ENCODE measurements around the gene TRNAU1AP. TPM values are rescaled to one million over a fixed set of nuclear protein-coding genes. Genes with fewer than 3 reads are reported as not detected.
A peak's percentile ranks its signal among the peaks of the same experiment; 100 is the strongest.

TRNAU1AP gene
- total and polyA plus RNA-seq, 2 of the 13 experiments (the other 11 are each of a cell fraction or from before 2014, with no cell fraction given) = 29.0 to 42.9 TPM

- TF ChIP-seq ATF5 (CRISPR knock-in tag; IDR thresholded peaks at IDR 0.05; ENCODE audit: low read depth) = no peak
- peak; percentile 50; the same call in 1 of the 2 replicates for TF ChIP-seq KDM5B (CRISPR knock-in tag; IDR thresholded peaks at IDR 0.05; ENCODE audit: borderline replicate concordance)
- peak; percentile 62; the same call in 1 of the 2 replicates for TF ChIP-seq DMAP1 (CRISPR knock-in tag; IDR thresholded peaks at IDR 0.05)
- TF ChIP-seq FOXK1 (CRISPR knock-in tag; IDR thresholded peaks at IDR 0.05; ENCODE audit: borderline replicate concordance, low read depth) = peak; percentile 34; the same call in 1 of the 2 replicates
- peak; percentile 40; the same call in 1 of the 2 replicates for TF ChIP-seq MXD4 (CRISPR knock-in tag; IDR thresholded peaks at IDR 0.05)
- peak; percentile 28; the same call in 1 of the 2 replicates for TF ChIP-seq PHF20 (CRISPR knock-in tag; IDR thresholded peaks at IDR 0.05)
- TF ChIP-seq ELF1 (CRISPR knock-in tag; IDR thresholded peaks at IDR 0.05) = peak; percentile 46; the same call in 1 of the 2 replicates
- TF ChIP-seq HOMEZ (CRISPR knock-in tag; IDR thresholded peaks at IDR 0.05; ENCODE audit: low read depth) = no peak
- TF ChIP-seq ELF3 (CRISPR knock-in tag; IDR thresholded peaks at IDR 0.05) = no peak
- TF ChIP-seq NCOA2 (CRISPR knock-in tag; IDR thresholded peaks at IDR 0.05) = 0 out of 2 replicates have a peak, but pooled peaks have one; percentile 8
- TF ChIP-seq NR2F2 (IDR thresholded peaks at IDR 0.05; ENCODE audit: borderline replicate concordance, low read depth) = no peak
- TF ChIP-seq MAFK (conservative IDR thresholded peaks at IDR 0.05 in 1 of 2, IDR thresholded peaks at IDR 0.05 in 1 of 2; ENCODE audit: low read length in 2 of 2) = 0 out of 4 replicates have a peak, but pooled peaks of 1 of the 2 experiments have one; percentile 11
- TF ChIP-seq ZNF572 (CRISPR knock-in tag; IDR thresholded peaks at IDR 0.05) = no peak
- no peak for TF ChIP-seq ZNF768 (CRISPR knock-in tag; IDR thresholded peaks at IDR 0.05)
- peak; percentile 94 for TF ChIP-seq ZNF124 (CRISPR knock-in tag; IDR thresholded peaks at IDR 0.05)
- TF ChIP-seq ZBTB25 (CRISPR knock-in tag; IDR thresholded peaks at IDR 0.05) = 0 out of 2 replicates have a peak, but pooled peaks have one; percentile 28
- TF ChIP-seq ZNF264 (CRISPR knock-in tag; IDR thresholded peaks at IDR 0.05) = no peak
- TF ChIP-seq RNF2 (conservative IDR thresholded peaks at IDR 0.05; ENCODE audit: low read depth) = 0 out of 2 replicates have a peak, but pooled peaks have one; percentile 47
- TF ChIP-seq TBX3 (IDR thresholded peaks at IDR 0.05; ENCODE audit: borderline replicate concordance) = peak; percentile 39; the same call in 1 of the 2 replicates
- 0 out of 2 replicates have a peak, but pooled peaks have one; percentile 70 for TF ChIP-seq ZNF605 (CRISPR knock-in tag; IDR thresholded peaks at IDR 0.05)
- TF ChIP-seq FOSL2 (CRISPR knock-in tag; IDR thresholded peaks at IDR 0.05) = 0 out of 2 replicates have a peak, but pooled peaks have one; percentile 52
- no peak for TF ChIP-seq ELK4 (CRISPR knock-in tag; IDR thresholded peaks at IDR 0.05; ENCODE audit: borderline replicate concordance)
- peak; percentile 9; the same call in 1 of the 2 replicates for TF ChIP-seq SIN3A (IDR thresholded peaks at IDR 0.05; ENCODE audit: borderline replicate concordance, low read depth, low read length)
- no peak for TF ChIP-seq GLI4 (CRISPR knock-in tag; IDR thresholded peaks at IDR 0.05; ENCODE audit: borderline replicate concordance)
These were observed 34.0 kb upstream of the TRNAU1AP start (continued) for GRCh38 chr1:28518745-28519341.
